Fibroblast of lung (primary cell): ENCODE results near the gene FADS6. TPM values are rescaled to one million over a fixed set of nuclear protein-coding genes. Genes with fewer than 3 reads are reported as not detected.

Experiments
- DNase-seq, 2 donors: peaks; one replicate each; pipeline versions ENCODE4 v3.0.0 to v3.0.0-alpha.2; 2010; ENCODE audit warnings: low read depth in 2 of 2
- H2AFZ ChIP-seq: 2 replicates; pipeline ENCODE4 v1.5.1; 2012; ENCODE audit warnings: low read length, control low read depth, inconsistent platforms
- H3K27ac ChIP-seq: 2 replicates; pipeline ENCODE4 v1.5.1; 2011; ENCODE audit warnings: low read length, control low read depth; ENCODE audit not compliant: insufficient read depth
- H3K27me3 ChIP-seq: 2 replicates; pipeline ENCODE4 v1.5.1; 2011; ENCODE audit warnings: mild to moderate bottlenecking, low read length; ENCODE audit not compliant: control insufficient read depth, insufficient read depth
- H3K36me3 ChIP-seq: 2 replicates; pipeline ENCODE4 v1.5.1; 2011; ENCODE audit warnings: low read length; ENCODE audit not compliant: control insufficient read depth, insufficient read depth
- H3K4me1 ChIP-seq: 2 replicates; pipeline ENCODE4 v1.5.1; 2011; ENCODE audit warnings: low read length; ENCODE audit not compliant: control insufficient read depth, insufficient read depth; ENCODE audit errors: extremely low read depth
- H3K4me2 ChIP-seq: 2 replicates; pipeline ENCODE4 v1.5.1; 2011; ENCODE audit warnings: low read length, control low read depth; ENCODE audit not compliant: insufficient read depth; ENCODE audit errors: extremely low read depth
- H3K4me3 ChIP-seq, 4 experiments: fragments of 200-600 bp in 1 of 4; sonication (generic) in 1 of 4; replicated peaks in 1 of 4; 2 replicates each; pipeline ENCODE4 v1.5.1; 2011 to 2016; ENCODE audit warnings: low read length in 4 of 4, low read depth in 3 of 4, mild to moderate bottlenecking in 3 of 4, control low read depth in 2 of 4, inconsistent platforms in 1 of 4, mixed read lengths in 1 of 4; ENCODE audit not compliant: insufficient read depth in 1 of 4; ENCODE audit errors: control extremely low read depth in 1 of 4
- H3K79me2 ChIP-seq: 2 replicates; pipeline ENCODE4 v1.5.1; 2012; ENCODE audit warnings: mild to moderate bottlenecking, low read length, inconsistent platforms; ENCODE audit not compliant: control insufficient read depth, insufficient read depth
- H3K9ac ChIP-seq: 2 replicates; pipeline ENCODE4 v1.5.1; 2011; ENCODE audit warnings: mild to moderate bottlenecking, low read length, control low read depth; ENCODE audit not compliant: insufficient read depth
- H3K9me3 ChIP-seq: 2 replicates; pipeline ENCODE4 v1.5.1; 2012; ENCODE audit warnings: low read depth, low read length; ENCODE audit not compliant: control insufficient read depth, insufficient read depth
- H4K20me1 ChIP-seq: 2 replicates; pipeline ENCODE4 v1.5.1; 2011; ENCODE audit warnings: low read length; ENCODE audit not compliant: control insufficient read depth, insufficient read depth; ENCODE audit errors: extremely low read depth
- EZH2 ChIP-seq: IDR thresholded peaks from 2 replicates; pipeline ENCODE4 v1.5.1; 2012; ENCODE audit warnings: low read length, control low read depth, mild to moderate bottlenecking; ENCODE audit errors: missing control alignments
- polyA plus RNA-seq, 2 donors: library from polyadenylated mRNA; depleted of rRNA in 1 of 2; stranded (reverse) in 1 of 2; unstranded in 1 of 2; fragments of >200 nt; gene quantifications; 2 replicates each; pipeline ENCODE4 v1.2.1, GENCODE V29; 2011 to 2012; ENCODE audit warnings: missing spikeins in 1 of 2
- total RNA-seq: library from RNA; depleted of rRNA; stranded (reverse); fragments of >200 nt; gene quantifications from 2 replicates; pipeline ENCODE4 v1.2.1, GENCODE V29; 2014
- TF ChIP-seq, protein P1 (sequence below), 2 donors: IDR thresholded peaks in 1 of 2; conservative IDR thresholded peaks in 1 of 2; 1 replicate in 1 of 2; 2 replicates in 1 of 2; pipeline ENCODE4 v1.5.1; 2011 to 2012; ENCODE audit warnings: low read length in 2 of 2, control low read depth in 1 of 2, inconsistent platforms in 1 of 2, low read depth in 1 of 2, mild to moderate bottlenecking in 1 of 2

Gene FADS6
- total and polyA plus RNA-seq, 2 donors (not counting 1 experiment from before 2014, with no cell fraction given) = not detected

DNA sequence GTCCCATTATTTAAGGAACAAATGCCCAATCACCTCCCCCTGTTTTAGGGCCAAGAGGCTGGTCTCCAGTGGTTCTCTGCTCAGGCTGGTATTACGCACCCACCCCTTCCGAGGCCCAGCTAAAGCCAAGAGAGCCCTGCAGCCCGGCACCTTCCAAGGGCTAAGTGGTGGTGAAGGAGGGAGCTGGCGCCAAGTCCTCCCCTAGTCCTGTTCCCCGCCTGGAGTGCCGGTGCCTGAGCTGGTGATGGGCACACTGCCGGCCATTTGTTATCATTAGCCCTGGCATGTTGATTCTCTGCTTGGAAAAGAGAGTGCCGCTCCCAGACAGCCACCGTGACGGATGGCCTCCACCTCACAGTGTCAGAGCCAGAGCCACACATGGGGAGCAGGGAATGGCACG, 65.6 kb downstream of the FADS6 start:
- H2AFZ ChIP-seq = no peak overlapping the region
- H3K27me3 ChIP-seq = no peaks in the 10 kb centered on the region
- no peak overlapping the region for H3K27ac ChIP-seq
- TF ChIP-seq, protein P1, sequence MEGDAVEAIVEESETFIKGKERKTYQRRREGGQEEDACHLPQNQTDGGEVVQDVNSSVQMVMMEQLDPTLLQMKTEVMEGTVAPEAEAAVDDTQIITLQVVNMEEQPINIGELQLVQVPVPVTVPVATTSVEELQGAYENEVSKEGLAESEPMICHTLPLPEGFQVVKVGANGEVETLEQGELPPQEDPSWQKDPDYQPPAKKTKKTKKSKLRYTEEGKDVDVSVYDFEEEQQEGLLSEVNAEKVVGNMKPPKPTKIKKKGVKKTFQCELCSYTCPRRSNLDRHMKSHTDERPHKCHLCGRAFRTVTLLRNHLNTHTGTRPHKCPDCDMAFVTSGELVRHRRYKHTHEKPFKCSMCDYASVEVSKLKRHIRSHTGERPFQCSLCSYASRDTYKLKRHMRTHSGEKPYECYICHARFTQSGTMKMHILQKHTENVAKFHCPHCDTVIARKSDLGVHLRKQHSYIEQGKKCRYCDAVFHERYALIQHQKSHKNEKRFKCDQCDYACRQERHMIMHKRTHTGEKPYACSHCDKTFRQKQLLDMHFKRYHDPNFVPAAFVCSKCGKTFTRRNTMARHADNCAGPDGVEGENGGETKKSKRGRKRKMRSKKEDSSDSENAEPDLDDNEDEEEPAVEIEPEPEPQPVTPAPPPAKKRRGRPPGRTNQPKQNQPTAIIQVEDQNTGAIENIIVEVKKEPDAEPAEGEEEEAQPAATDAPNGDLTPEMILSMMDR (conservative IDR thresholded peaks at IDR 0.05 in 1 of 2, IDR thresholded peaks at IDR 0.05 in 1 of 2; ENCODE audit: low read depth in 1 of 2, low read length in 2 of 2) = no peak
- no peak for TF ChIP-seq EZH2
- H3K4me2 ChIP-seq = no peak overlapping the region
- H3K9me3 ChIP-seq = no peaks in the 10 kb centered on the region
- DNase-seq = no peak
- no peak overlapping the region for H3K4me3 ChIP-seq
- H3K36me3 ChIP-seq = peaks cover 1% of the 10 kb centered on the region
- no peaks in the 10 kb centered on the region for H3K79me2 ChIP-seq
- no peaks in the 10 kb centered on the region for H3K4me1 ChIP-seq
- H4K20me1 ChIP-seq = no peaks in the 10 kb centered on the region
- no peak overlapping the region for H3K9ac ChIP-seq

Other genes with a start within 250 kb of the FADS6 start
- not detected in 2 replicates for gene CD300LF, start 180.7 kb downstream of the FADS6 start, total RNA-seq
- gene CD300LF, start 180.7 kb downstream of the FADS6 start, polyA plus RNA-seq = not detected in 2 replicates
- gene RAB37, start 156.4 kb downstream of the FADS6 start, total RNA-seq = 0.26 and 0.66 TPM in 2 replicates
- gene RAB37, start 156.4 kb downstream of the FADS6 start, polyA plus RNA-seq = 0.08 and 0.65 TPM in 2 replicates
- 7.2 and 10.2 TPM in 2 replicates for gene NHERF1, start 145.0 kb downstream of the FADS6 start, total RNA-seq
- gene NHERF1, start 145.0 kb downstream of the FADS6 start, polyA plus RNA-seq = 13.9 and 29.7 TPM in 2 replicates
- gene NAT9, start 117.3 kb downstream of the FADS6 start, total RNA-seq = 29.0 and 39.6 TPM in 2 replicates
- gene NAT9, start 117.3 kb downstream of the FADS6 start, polyA plus RNA-seq = 21.2 and 34.7 TPM in 2 replicates
- gene GRIN2C, start 33.7 kb downstream of the FADS6 start, total RNA-seq = 0.26 and 0.50 TPM in 2 replicates
- 0.01 TPM in 2 replicates for gene GRIN2C, start 33.7 kb downstream of the FADS6 start, polyA plus RNA-seq
- 49.1 and 71.0 TPM in 2 replicates for gene FDXR, start 20.6 kb downstream of the FADS6 start, total RNA-seq
- 6.8 and 11.0 TPM in 2 replicates for gene FDXR, start 20.6 kb downstream of the FADS6 start, polyA plus RNA-seq
- under 0.01 TPM in 1 of 2 replicates, not detected in the other for gene USH1G, start 29.6 kb upstream of the FADS6 start, total RNA-seq
- not detected in 2 replicates for gene USH1G, start 29.6 kb upstream of the FADS6 start, polyA plus RNA-seq
- not detected in 2 replicates for gene OTOP2, start 30.6 kb upstream of the FADS6 start, total RNA-seq
- not detected in 2 replicates for gene OTOP2, start 30.6 kb upstream of the FADS6 start, polyA plus RNA-seq
- not detected in 2 replicates for gene OTOP3, start 42.3 kb upstream of the FADS6 start, total RNA-seq
- gene OTOP3, start 42.3 kb upstream of the FADS6 start, polyA plus RNA-seq = not detected in 2 replicates
- gene HID1, start 79.1 kb upstream of the FADS6 start, total RNA-seq = under 0.01 and 0.17 TPM in 2 replicates
- 0.23 and 0.27 TPM in 2 replicates for gene HID1, start 79.1 kb upstream of the FADS6 start, polyA plus RNA-seq
- gene CDR2L, start 94.0 kb upstream of the FADS6 start, total RNA-seq = 6.7 and 12.2 TPM in 2 replicates
- gene CDR2L, start 94.0 kb upstream of the FADS6 start, polyA plus RNA-seq = 8.5 and 9.7 TPM in 2 replicates
- 26.5 and 35.2 TPM in 2 replicates for gene MRPL58, start 119.0 kb upstream of the FADS6 start, total RNA-seq
- 49.1 and 60.8 TPM in 2 replicates for gene MRPL58, start 119.0 kb upstream of the FADS6 start, polyA plus RNA-seq
- 258 and 317 TPM in 2 replicates for gene ATP5PD, start 153.3 kb upstream of the FADS6 start, total RNA-seq
- gene ATP5PD, start 153.3 kb upstream of the FADS6 start, polyA plus RNA-seq = 442 and 521 TPM in 2 replicates
- 17.5 and 17.7 TPM in 2 replicates for gene KCTD2, start 153.6 kb upstream of the FADS6 start, total RNA-seq
- gene KCTD2, start 153.6 kb upstream of the FADS6 start, polyA plus RNA-seq = 29.5 and 35.8 TPM in 2 replicates
- gene SLC16A5, start 194.3 kb upstream of the FADS6 start, total RNA-seq = 3.6 and 8.4 TPM in 2 replicates
- gene SLC16A5, start 194.3 kb upstream of the FADS6 start, polyA plus RNA-seq = 1.5 and 2.4 TPM in 2 replicates
- gene ARMC7, start 216.3 kb upstream of the FADS6 start, total RNA-seq = 2.8 and 3.1 TPM in 2 replicates
- 5.7 and 5.9 TPM in 2 replicates for gene ARMC7, start 216.3 kb upstream of the FADS6 start, polyA plus RNA-seq
- gene NT5C, start 238.1 kb upstream of the FADS6 start, total RNA-seq = 25.7 and 29.9 TPM in 2 replicates
- gene NT5C, start 238.1 kb upstream of the FADS6 start, polyA plus RNA-seq = 18.6 and 21.6 TPM in 2 replicates